Measurements from ENCODE around the gene DMRT3. TPM values are rescaled to one million over a fixed set of nuclear protein-coding genes. Genes with fewer than 3 reads are reported as not detected.

Gene DMRT3
- total RNA-seq, 1 donor from 2014 or later = 0.16 TPM

Small RNAs within 50 kb of the gene (small RNA-seq; reads per million reads assigned to genes)
- not detected for gene RNU6-1073P

Other genes with a start within 250 kb of the DMRT3 start
- 0.62 TPM for gene DMRT1, start 135.0 kb upstream of the DMRT3 start, total RNA-seq
- 0.16 TPM for gene DMRT2, start 73.7 kb downstream of the DMRT3 start, total RNA-seq